HepG2 (cell line): ENCODE measurements around the gene MYD88.

Source experiments
- CHD2 ChIP-seq: IDR thresholded peaks from 2 replicates; pipeline ENCODE4 v1.6.1; 2011; ENCODE audit warnings: low read depth, low read length, improper control_type of control experiment
- CTCF ChIP-seq: sonication (generic); formaldehyde crosslinking; IDR thresholded peaks from 2 replicates; pipeline ENCODE4 v1.5.0; 2020; ENCODE audit warnings: mild to moderate bottlenecking, missing genetic modification reagents, moderate library complexity
- FOXO1 ChIP-seq: sonication (generic); formaldehyde crosslinking; IDR thresholded peaks from 2 replicates; pipeline ENCODE4 v1.4.0; 2020; ENCODE audit warnings: missing genetic modification reagents
- MAFG ChIP-seq: sonication (generic); formaldehyde crosslinking; IDR thresholded peaks from 2 replicates; pipeline ENCODE4 v1.5.1; 2020; ENCODE audit warnings: mild to moderate bottlenecking, missing genetic modification reagents
- PHB2 ChIP-seq: fragments of 450-650 bp; IDR thresholded peaks from 2 replicates; pipeline ENCODE4 v1.6.1; 2018; ENCODE audit not compliant: partially characterized antibody
- SNRNP70 ChIP-seq: fragments of 200-400 bp; formaldehyde crosslinking; IDR thresholded peaks from 2 replicates; pipeline ENCODE4 v1.6.1; 2017; ENCODE audit warnings: mild to moderate bottlenecking, low read depth, low read length, moderate library complexity
- SP1 ChIP-seq, 2 experiments: fragments of 450-650 bp in 1 of 2; sonication (generic) in 1 of 2; formaldehyde crosslinking in 1 of 2; IDR thresholded peaks; 2 replicates each; pipeline versions ENCODE4 v1.4.0 to v1.6.1; 2016 to 2020; ENCODE audit warnings: missing genetic modification reagents in 1 of 2

GRCh38 chr3:38117163-38117716 lies 21.2 kb upstream of the MYD88 start:
- TF ChIP-seq SP1 (IDR thresholded peaks at IDR 0.05) (no peak), SP1 (CRISPR knock-in tag; IDR thresholded peaks at IDR 0.05) (no peak), PHB2 (no peak), FOXO1 (CRISPR knock-in tag) (no peak), CHD2 (no peak), CTCF (CRISPR knock-in tag) (no peak), SNRNP70 (no peak), MAFG (CRISPR knock-in tag) (no peak)
